Lung (tissue), 12 donors: Measurements from ENCODE around the gene BAD. TPM values are rescaled to one million over a fixed set of nuclear protein-coding genes. Genes with fewer than 3 reads are reported as not detected.

Experiments used
- ATAC-seq: fragments of 200-7000 bp; cut with Tn5 transposase; one replicate; pipeline ENCODE4 v1.9.1; 2020; ENCODE audit warnings: moderate number of reproducible peaks; ENCODE audit not compliant: insufficient read depth, low FRiP score
- DNase-seq, 3 donors: peaks; one replicate each; pipeline ENCODE4 v3.0.0-alpha.2; 2013 to 2017
- H3K27ac ChIP-seq, 2 donors: one replicate each; pipeline ENCODE4 v1.5.1; 2013; ENCODE audit warnings: mild to moderate bottlenecking in 2 of 2, moderate library complexity in 2 of 2, control low read depth in 1 of 2, inconsistent platforms in 1 of 2, low read depth in 1 of 2, low read length in 1 of 2
- H3K27me3 ChIP-seq, 3 donors: one replicate each; pipeline ENCODE4 v1.5.1; 2013; ENCODE audit warnings: low read length in 2 of 3; ENCODE audit not compliant: control insufficient read depth in 3 of 3, insufficient read depth in 3 of 3
- H3K36me3 ChIP-seq, 4 donors: one replicate each; pipeline ENCODE4 v1.5.1; 2013; ENCODE audit warnings: low read length in 4 of 4, mild to moderate bottlenecking in 1 of 4, moderate library complexity in 1 of 4; ENCODE audit not compliant: control insufficient read depth in 4 of 4, insufficient read depth in 4 of 4
- H3K4me1 ChIP-seq, 5 donors: one replicate each; pipeline ENCODE4 v1.5.1; 2013; ENCODE audit warnings: low read length in 5 of 5, mild to moderate bottlenecking in 2 of 5, moderate library complexity in 1 of 5; ENCODE audit not compliant: control insufficient read depth in 5 of 5, insufficient read depth in 5 of 5
- H3K4me3 ChIP-seq: one replicate; pipeline ENCODE4 v1.5.1; 2013; ENCODE audit warnings: mild to moderate bottlenecking, control low read depth, moderate library complexity
- H3K9ac ChIP-seq, 2 donors: one replicate each; pipeline ENCODE4 v1.5.1; 2013; ENCODE audit warnings: low read length in 2 of 2, control low read depth in 1 of 2; ENCODE audit not compliant: insufficient read depth in 1 of 2
- H3K9me3 ChIP-seq, 4 donors: one replicate each; pipeline ENCODE4 v1.5.1; 2013; ENCODE audit warnings: low read length in 3 of 4, mild to moderate bottlenecking in 1 of 4, moderate library complexity in 1 of 4; ENCODE audit not compliant: control insufficient read depth in 4 of 4, insufficient read depth in 3 of 4
- WGBS, 2 donors: extraction: QIAGEN DNeasy Blood & Tissue Kit; methylation state at CpG; one replicate each; pipeline ENCODE4 v1.1.7; 2013; 5-methylcytosine and 5-hydroxymethylcytosine counted together
- polyA plus RNA-seq, 2 donors: library from polyadenylated mRNA; stranded (reverse); fragments of 200-250 nt; gene quantifications; one replicate each; pipeline ENCODE4 v1.2.1, GENCODE V29; 2013
- total RNA-seq, 2 donors: library from RNA; depleted of rRNA in 1 of 2; stranded (reverse); fragments of >200 nt in 1 of 2; gene quantifications; one replicate each; pipeline ENCODE4 v1.2.1, GENCODE V29; 2014 to 2021
- TF ChIP-seq, protein P1 (sequence below): IDR thresholded peaks from 2 replicates; pipeline ENCODE4 v1.5.1; 2012; ENCODE audit warnings: mild to moderate bottlenecking; ENCODE audit errors: control extremely low read depth, extremely low read depth
- donor health status: control.
- donor health status: control.
- donor health status: Bipolar disorder and iron deficiency.
- donor health status: healthy.
- donor health status: DM: yes; HTN: yes; CAD: no.

The BAD gene
- total and polyA plus RNA-seq, 4 donors, result 69.5 to 127 (median 75.5) TPM

DNA sequence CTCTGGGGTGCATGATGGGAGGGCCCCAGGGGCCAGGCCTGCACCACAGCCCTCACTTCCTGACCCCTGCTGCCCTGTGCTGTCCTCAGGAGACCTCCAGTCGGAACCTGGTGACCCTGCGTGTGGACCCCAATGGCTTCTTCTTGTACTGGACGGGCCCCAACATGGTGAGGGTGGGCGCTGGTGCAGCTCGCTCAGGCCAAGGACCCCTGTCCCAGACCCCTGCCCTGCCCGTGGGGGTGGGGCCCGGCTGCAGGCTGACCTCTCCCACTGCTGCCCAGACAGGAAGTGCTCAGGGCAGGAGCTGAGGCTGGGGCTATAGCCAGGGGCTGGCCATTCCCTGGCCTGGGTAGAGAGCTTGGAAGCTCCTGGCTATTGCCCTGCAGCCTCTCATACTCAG lies 30.1 kb downstream of the BAD start:
- ATAC-seq (no peak), DNase-seq (no peak)
- TF ChIP-seq, protein P1, sequence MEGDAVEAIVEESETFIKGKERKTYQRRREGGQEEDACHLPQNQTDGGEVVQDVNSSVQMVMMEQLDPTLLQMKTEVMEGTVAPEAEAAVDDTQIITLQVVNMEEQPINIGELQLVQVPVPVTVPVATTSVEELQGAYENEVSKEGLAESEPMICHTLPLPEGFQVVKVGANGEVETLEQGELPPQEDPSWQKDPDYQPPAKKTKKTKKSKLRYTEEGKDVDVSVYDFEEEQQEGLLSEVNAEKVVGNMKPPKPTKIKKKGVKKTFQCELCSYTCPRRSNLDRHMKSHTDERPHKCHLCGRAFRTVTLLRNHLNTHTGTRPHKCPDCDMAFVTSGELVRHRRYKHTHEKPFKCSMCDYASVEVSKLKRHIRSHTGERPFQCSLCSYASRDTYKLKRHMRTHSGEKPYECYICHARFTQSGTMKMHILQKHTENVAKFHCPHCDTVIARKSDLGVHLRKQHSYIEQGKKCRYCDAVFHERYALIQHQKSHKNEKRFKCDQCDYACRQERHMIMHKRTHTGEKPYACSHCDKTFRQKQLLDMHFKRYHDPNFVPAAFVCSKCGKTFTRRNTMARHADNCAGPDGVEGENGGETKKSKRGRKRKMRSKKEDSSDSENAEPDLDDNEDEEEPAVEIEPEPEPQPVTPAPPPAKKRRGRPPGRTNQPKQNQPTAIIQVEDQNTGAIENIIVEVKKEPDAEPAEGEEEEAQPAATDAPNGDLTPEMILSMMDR, result no peak
- peaks cover 0 to 18% (median 9%) of the 10 kb centered on the region in 5 donors for H3K4me1 ChIP-seq
- no peak overlapping the region for H3K4me3 ChIP-seq
- H3K9ac ChIP-seq, result no peak overlapping the region
- H3K27ac ChIP-seq, result no peak overlapping the region
- no peaks in the 10 kb centered on the region for H3K9me3 ChIP-seq
- peaks cover 0 to 38% (median 10%) of the 10 kb centered on the region in 4 donors for H3K36me3 ChIP-seq
- no peaks in the 10 kb centered on the region for H3K27me3 ChIP-seq
- WGBS, 2 donors, result 88 to 91% methylated on average over 7 of the region's 7 CpGs

DNA sequence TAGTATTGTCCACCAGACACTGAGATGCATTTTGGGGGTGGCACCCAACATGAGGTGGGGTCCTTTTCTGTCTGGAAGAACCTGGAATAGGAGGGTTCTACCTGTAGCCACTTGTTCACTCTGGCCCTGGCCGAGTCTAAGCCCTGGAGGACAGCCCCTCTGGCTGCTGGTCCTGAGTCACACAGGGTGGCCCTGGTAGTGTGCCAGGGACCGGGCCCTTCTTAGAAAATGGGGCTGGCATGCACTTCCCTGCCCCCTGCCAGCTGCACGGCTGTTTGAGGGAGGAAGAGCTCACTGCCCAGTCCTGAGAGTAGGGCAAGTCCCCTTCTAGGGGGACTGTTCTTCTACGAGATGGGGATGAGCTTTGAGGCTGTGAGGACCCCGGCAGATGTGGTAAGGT lies 31.0 kb downstream of the BAD start:
- no peak overlapping the region for H3K27ac ChIP-seq
- no peak overlapping the region for H3K4me3 ChIP-seq
- peaks cover 0 to 18% (median 9%) of the 10 kb centered on the region in 5 donors for H3K4me1 ChIP-seq
- H3K9me3 ChIP-seq, result no peaks in the 10 kb centered on the region
- no peak for ATAC-seq
- no peak overlapping the region for H3K9ac ChIP-seq
- 49 to 76% methylated on average over 5 of the region's 5 CpGs for WGBS, 2 donors
- TF ChIP-seq, protein P1, result no peak
- no peak for DNase-seq
- H3K36me3 ChIP-seq, result peaks cover 0 to 29% (median 6%) of the 10 kb centered on the region in 4 donors
- no peaks in the 10 kb centered on the region for H3K27me3 ChIP-seq

DNA sequence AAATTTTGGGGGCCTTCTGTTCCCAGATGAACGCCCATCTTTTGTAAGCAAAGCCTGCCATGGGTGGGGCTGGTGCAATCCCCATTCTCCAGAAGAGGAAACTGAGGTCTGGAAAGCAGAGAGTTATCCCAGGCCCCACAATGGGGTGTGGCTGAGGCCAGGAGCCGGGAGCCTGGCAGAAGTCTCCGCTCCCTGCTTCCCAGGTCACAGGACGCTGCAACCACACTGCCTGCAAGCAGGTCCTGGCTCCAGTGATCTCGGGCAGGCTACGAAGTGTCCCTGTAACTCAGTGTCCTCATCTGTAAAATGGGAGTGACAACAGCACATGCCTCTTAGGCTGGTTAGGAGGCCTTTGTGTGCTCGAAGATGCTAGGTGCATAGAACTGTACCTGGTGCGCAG lies 31.4 kb downstream of the BAD start:
- 78 to 80% methylated on average over 8 of the region's 8 CpGs for WGBS, 2 donors
- H3K27ac ChIP-seq, result no peak overlapping the region
- H3K9ac ChIP-seq, result no peak overlapping the region

More for the DNA sequence above, 31.4 kb downstream of the BAD start:
- DNase-seq, result no peak
- TF ChIP-seq, protein P1, result no peak
- ATAC-seq, result no peak
- no peak overlapping the region for H3K4me3 ChIP-seq
- H3K27me3 ChIP-seq, result no peaks in the 10 kb centered on the region
- peaks cover 0 to 18% (median 9%) of the 10 kb centered on the region in 5 donors for H3K4me1 ChIP-seq
- no peaks in the 10 kb centered on the region for H3K9me3 ChIP-seq
- peaks cover 0 to 25% (median 4%) of the 10 kb centered on the region in 4 donors for H3K36me3 ChIP-seq
